Measurements from ENCODE around the gene TMEM140. TPM values are rescaled to one million over a fixed set of nuclear protein-coding genes. Genes with fewer than 3 reads are reported as not detected.

The TMEM140 gene
- total RNA-seq, 1 donor from 2014 or later: 23.3 TPM

GRCh38 chr7:135181929-135182678 is 34.2 kb downstream of the TMEM140 start:
- DNase-seq: no peak
- peaks cover 78% of the 10 kb centered on the region for H3K36me3 ChIP-seq

GRCh38 chr7:135183478-135183877 is 35.6 kb downstream of the TMEM140 start:
- intact Hi-C loops (cut with micrococcal nuclease): no loop called here
- Histone ChIP-seq H3K27ac (replicated peaks) (no peak overlapping the region), H3K9me3 (replicated peaks) (peaks cover 38% of the 10 kb centered on the region), H3K27me3 (ENCODE audit: low read depth) (no peaks in the 10 kb centered on the region), H3K36me3 (peaks cover 92% of the 10 kb centered on the region), H3K4me1 (no peaks in the 10 kb centered on the region), H3K4me3 (no peak overlapping the region)
- no peak for DNase-seq
- TF ChIP-seq CTCF (IDR thresholded peaks at IDR 0.05; ENCODE audit: borderline replicate concordance): no peak

More at GRCh38 chr7:135181929-135182678, 34.2 kb downstream of the TMEM140 start:
- intact Hi-C loops (cut with micrococcal nuclease): no loop called here
- Histone ChIP-seq H3K9me3 (replicated peaks) (peaks cover 38% of the 10 kb centered on the region), H3K4me3 (no peak overlapping the region), H3K27ac (replicated peaks) (no peak overlapping the region), H3K4me1 (no peaks in the 10 kb centered on the region), H3K27me3 (ENCODE audit: low read depth) (no peaks in the 10 kb centered on the region)
- no peak for TF ChIP-seq CTCF (IDR thresholded peaks at IDR 0.05; ENCODE audit: borderline replicate concordance)

- TF ChIP-seq CTCF (IDR thresholded peaks at IDR 0.05; ENCODE audit: borderline replicate concordance): no peak
These were observed 36.5 kb downstream of the TMEM140 start for GRCh38 chr7:135184254-135184841.

GRCh38 chr7:135185471-135186260 is 37.8 kb downstream of the TMEM140 start:
- TF ChIP-seq CTCF (IDR thresholded peaks at IDR 0.05; ENCODE audit: borderline replicate concordance): no peak
- no peak for DNase-seq
- intact Hi-C loops (cut with micrococcal nuclease): no loop called here
- H3K4me1 ChIP-seq: peaks cover 18% of the 10 kb centered on the region
- H3K27ac ChIP-seq (replicated peaks): no peak overlapping the region
- H3K4me3 ChIP-seq: no peak overlapping the region
- H3K36me3 ChIP-seq: peaks cover 88% of the 10 kb centered on the region
- peaks cover 28% of the 10 kb centered on the region for H3K9me3 ChIP-seq (replicated peaks)
- no peaks in the 10 kb centered on the region for H3K27me3 ChIP-seq (ENCODE audit: low read depth)

More at GRCh38 chr7:135184254-135184841, 36.5 kb downstream of the TMEM140 start:
- intact Hi-C loops (cut with micrococcal nuclease): no loop called here
- Histone ChIP-seq H3K36me3 (peaks cover 96% of the 10 kb centered on the region), H3K4me3 (no peak overlapping the region), H3K27me3 (ENCODE audit: low read depth) (no peaks in the 10 kb centered on the region), H3K27ac (replicated peaks) (no peak overlapping the region), H3K4me1 (peaks cover 8% of the 10 kb centered on the region), H3K9me3 (replicated peaks) (peaks cover 38% of the 10 kb centered on the region)
- DNase-seq: no peak

- no peak for DNase-seq
- no peak for TF ChIP-seq CTCF (IDR thresholded peaks at IDR 0.05; ENCODE audit: borderline replicate concordance)
- no peak overlapping the region for H3K27ac ChIP-seq (replicated peaks)
- H3K9me3 ChIP-seq (replicated peaks): peaks cover 22% of the 10 kb centered on the region
- H3K4me1 ChIP-seq: peaks cover 18% of the 10 kb centered on the region
- H3K4me3 ChIP-seq: no peak overlapping the region
- H3K27me3 ChIP-seq (ENCODE audit: low read depth): no peaks in the 10 kb centered on the region
- intact Hi-C loops (cut with micrococcal nuclease): no loop called here
- peaks cover 87% of the 10 kb centered on the region for H3K36me3 ChIP-seq
These were observed 38.3 kb downstream of the TMEM140 start for GRCh38 chr7:135186261-135186540.
